ES-I3 (cell line): ENCODE results near the gene VNN1.
"Not testable (repeated sequence)": the region's sequence is repeated elsewhere in the genome, so short reads cannot be mapped to it uniquely, and the experiment has no call there.

Experiments
- H3K36me3 ChIP-seq: 2 replicates; pipeline ENCODE4 v1.6.1; 2013; ENCODE audit warnings: mild to moderate bottlenecking, low read length, control low read depth, moderate library complexity; ENCODE audit not compliant: insufficient read depth
- H3K4me1 ChIP-seq: 2 replicates; pipeline ENCODE4 v1.6.1; 2013; ENCODE audit warnings: mild to moderate bottlenecking, control low read depth, low read length; ENCODE audit not compliant: insufficient read depth
- H3K9ac ChIP-seq: 2 replicates; pipeline ENCODE4 v1.6.1; 2013; ENCODE audit warnings: low read depth, mild to moderate bottlenecking, low read length, moderate library complexity
- H3K9me3 ChIP-seq: 2 replicates; pipeline ENCODE4 v1.6.1; 2013; ENCODE audit warnings: mild to moderate bottlenecking, low read length, moderate library complexity; ENCODE audit not compliant: control insufficient read depth, insufficient read depth

Gene VNN1

DNA sequence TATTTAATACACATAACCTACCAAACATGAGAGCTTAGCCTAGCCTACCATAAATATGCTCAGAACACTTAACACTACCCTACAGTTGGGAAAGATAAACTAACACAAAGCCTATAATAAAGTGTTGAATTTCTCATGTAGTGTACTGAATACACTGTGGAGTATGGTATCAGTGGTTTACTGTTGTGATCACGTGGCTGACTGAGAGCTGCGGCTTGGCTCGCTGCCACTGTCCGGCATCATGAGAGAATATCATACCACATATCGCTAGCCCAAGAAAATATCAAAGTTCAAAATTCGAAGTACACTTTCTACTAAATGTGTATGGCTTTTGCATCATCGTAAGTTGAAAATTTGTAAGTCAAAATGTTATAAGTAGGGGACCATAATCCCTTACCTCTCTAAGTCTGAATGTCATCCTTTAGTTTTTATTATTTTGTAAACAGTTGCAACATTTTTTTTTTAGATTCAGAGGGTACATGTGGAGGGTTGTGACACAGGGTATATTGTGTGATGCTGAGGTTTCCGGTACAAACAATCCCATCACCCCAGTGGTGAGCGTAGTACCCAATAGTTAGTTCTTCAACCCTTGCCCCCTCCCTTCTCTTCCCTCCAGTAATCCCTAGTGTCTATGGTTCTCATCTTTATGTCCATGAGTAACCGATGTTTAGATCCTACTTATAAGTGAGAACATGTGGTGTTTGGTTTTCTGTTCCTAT lies 40.3 kb downstream of the VNN1 start:
- H3K36me3 ChIP-seq, result no peaks in the 10 kb centered on the region
- H3K9ac ChIP-seq, result no peak overlapping the region
- H3K4me1 ChIP-seq, result 0 out of 2 replicates have a peak, but pooled peaks cover 4% of the 10 kb centered on the region
- no peaks in the 10 kb centered on the region for H3K9me3 ChIP-seq

DNA sequence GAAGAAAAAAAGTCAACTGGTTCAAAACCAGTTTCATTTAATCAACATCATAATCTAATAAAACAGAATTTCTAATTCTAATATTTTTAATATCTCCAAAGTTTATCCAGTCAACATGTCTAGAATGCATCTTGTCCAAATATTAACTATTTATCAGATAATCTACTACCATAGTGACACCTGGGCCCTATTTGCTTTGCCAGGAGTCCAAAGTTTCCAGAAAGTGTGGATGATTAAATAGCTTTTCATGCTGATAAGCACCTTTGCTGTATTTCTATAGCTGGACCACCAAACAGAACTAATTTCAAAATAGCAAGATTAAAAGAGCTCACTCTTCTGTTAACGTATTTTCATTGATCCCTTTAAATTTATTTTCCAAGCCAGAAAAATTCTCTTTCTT lies 42.6 kb downstream of the VNN1 start:
- Histone ChIP-seq H3K9me3 (no peaks in the 10 kb centered on the region), H3K9ac (no peak overlapping the region), H3K4me1 (0 out of 2 replicates have a peak, but pooled peaks cover 4% of the 10 kb centered on the region), H3K36me3 (no peaks in the 10 kb centered on the region)

DNA sequence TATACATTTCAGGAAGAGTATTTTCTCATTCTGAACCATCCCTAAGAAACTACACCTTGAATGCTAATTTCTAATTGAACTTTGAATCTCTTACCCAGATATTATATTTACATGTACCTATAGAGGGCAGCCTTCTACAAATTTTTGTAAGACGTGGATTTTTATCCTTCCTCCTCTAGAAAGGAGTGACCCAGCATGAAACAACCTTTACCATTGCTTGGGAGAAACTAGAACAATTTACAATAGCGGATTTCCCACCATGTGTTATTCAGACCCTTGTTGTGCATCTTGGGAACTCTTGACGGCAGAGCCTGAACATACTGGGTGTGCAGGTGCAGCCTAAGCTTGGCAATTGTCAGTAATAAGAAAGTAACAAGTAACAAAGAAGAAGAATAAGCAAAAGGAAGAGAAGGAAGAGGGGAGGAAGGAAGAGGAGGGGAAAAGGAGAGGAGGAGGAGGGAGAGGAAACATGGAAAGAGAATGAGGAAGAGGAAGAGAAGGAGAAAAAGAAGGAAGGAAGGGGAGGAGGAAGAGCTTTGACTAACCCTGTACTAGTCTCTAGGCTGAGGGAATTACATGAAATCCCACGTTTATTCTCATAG lies 44.1 kb downstream of the VNN1 start:
- H3K36me3 ChIP-seq, result no peaks in the 10 kb centered on the region
- 0 out of 2 replicates have a peak, but pooled peaks cover 4% of the 10 kb centered on the region for H3K4me1 ChIP-seq
- H3K9ac ChIP-seq, result no peak overlapping the region
- peaks cover 3% of the 10 kb centered on the region; the same call in 1 of the 2 replicates for H3K9me3 ChIP-seq

DNA sequence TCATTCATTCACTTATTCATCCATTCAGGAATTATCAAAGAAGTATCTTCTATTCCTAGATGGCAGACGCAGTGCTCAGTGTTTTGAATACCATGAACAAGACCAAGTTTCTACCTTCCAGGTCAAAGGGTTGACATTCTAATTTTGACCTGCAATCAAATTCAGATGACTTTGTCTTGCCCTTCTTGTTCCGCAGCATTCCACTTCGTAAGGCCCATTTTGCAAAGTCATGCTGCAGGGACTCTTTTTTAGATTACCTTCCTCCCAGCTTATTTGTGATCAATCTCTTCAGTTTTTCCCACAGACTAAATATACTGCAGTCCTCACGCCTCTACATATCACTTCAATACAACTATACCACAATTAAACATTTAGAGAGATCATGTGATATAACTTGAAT lies 47.7 kb downstream of the VNN1 start:
- Histone ChIP-seq H3K9ac (no peak overlapping the region), H3K36me3 (no peaks in the 10 kb centered on the region), H3K4me1 (0 out of 2 replicates have a peak, but pooled peaks cover 4% of the 10 kb centered on the region), H3K9me3 (peaks cover 5% of the 10 kb centered on the region; the same call in 1 of the 2 replicates)

DNA sequence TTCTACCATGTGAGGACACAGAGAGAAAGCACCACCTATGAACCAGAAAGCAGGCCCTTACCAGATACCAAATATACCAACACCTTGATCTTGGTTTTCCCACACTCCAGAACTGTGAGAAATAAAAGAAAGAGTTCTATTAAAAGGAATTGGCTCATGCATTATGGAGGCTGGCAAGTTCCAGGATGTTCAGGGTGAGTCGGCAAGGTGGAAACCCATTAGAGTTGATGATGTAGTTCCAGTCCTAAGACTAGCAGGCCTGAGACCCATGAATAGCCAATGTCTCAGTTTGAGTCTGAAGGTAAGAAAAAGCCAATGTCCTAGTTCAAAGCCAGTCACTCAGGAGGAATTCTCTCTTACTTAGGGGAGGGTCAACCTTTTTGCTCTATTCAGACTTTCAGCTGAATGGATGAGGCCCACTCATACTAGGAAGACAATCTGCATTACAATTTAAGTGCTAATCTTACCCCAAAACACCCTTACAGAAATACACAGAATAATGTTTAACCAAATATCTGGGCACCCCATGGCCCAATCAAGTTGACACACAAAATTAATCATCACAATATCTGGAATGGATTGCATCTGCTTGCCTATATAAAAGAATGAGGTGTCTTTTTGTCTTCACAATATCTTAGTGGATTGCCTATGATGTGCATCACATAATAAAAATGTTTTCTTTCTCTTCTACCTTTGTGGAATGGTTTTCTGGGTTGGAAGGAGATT lies 49.4 kb downstream of the VNN1 start:
- peaks cover 5% of the 10 kb centered on the region; the same call in 1 of the 2 replicates for H3K9me3 ChIP-seq
- H3K36me3 ChIP-seq, result no peaks in the 10 kb centered on the region
- H3K9ac ChIP-seq, result no peak overlapping the region
- no peaks in the 10 kb centered on the region for H3K4me1 ChIP-seq

DNA sequence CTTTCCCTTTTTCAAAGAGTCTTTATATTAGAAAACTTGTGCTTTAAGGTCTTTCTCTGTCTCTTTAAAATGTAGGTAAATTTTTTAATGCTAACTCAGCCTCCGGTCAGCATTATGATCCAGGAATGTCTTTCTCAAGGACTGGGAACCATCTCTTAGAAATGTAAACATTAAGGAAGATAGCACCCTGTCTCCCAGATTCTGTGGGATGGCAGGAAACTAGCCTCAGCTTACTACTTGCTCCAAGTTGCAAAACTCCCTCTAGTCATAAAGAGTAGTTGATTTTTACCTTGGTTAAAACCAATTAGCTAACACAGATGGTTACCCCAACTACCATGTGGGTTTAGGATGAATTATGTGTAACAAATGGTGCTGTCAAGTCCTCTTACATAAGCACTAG lies 50.2 kb downstream of the VNN1 start:
- Histone ChIP-seq H3K9ac (no peak overlapping the region), H3K36me3 (no peaks in the 10 kb centered on the region), H3K9me3 (peaks cover 5% of the 10 kb centered on the region; the same call in 1 of the 2 replicates)

DNA sequence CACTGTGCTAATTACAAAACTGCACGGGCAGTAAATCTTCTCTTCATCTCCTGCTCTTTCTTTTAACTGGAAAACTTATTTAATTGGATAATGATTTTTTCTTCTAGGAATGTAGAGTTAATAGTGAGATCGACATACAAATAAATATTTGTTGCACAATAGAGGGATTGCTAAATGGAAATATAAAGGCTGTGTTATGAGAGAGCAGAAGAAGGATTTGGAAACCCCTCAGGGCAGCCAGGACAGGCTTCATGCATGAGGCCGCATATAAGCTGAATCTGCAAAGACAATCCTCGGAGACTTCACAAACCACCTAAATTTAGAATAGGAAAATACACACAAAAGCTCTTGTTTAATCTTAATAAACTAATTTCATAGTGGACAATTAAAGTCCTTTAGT lies 51.9 kb downstream of the VNN1 start:
- Histone ChIP-seq H3K36me3 (no peaks in the 10 kb centered on the region), H3K9me3 (peaks cover 5% of the 10 kb centered on the region; the same call in 1 of the 2 replicates), H3K4me1 (no peaks in the 10 kb centered on the region), H3K9ac (no peak overlapping the region)

More for the DNA sequence above, 50.2 kb downstream of the VNN1 start:
- H3K4me1 ChIP-seq, result no peaks in the 10 kb centered on the region

DNA sequence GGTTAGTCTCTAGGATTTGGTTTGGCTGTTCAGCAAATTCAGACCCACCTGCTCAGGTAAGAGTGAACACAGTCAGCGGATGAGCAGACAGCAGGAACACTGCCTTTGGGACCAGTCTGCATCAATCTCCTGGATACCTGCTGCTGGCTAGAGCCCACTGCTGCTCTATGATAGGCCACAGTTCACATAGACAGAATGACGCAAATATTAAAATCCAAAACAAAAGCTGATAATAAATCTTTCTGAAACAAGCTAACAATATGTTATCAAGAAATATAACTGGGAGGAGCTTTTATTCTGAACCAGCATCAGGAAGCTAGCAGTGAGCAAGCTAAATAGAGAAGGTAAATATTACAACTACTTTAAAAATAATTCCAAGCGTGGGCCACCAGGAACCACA lies 54.8 kb downstream of the VNN1 start, which contains the start of gene TAAR1:
Gene TAAR1, minus strand, starts transcription at position 101 of the 400 bp plus-strand sequence. CDS start 13,179 bp downstream, outside the sequence.
- Histone ChIP-seq H3K9me3 (no peaks in the 10 kb centered on the region), H3K9ac (no peak within 1 kb of the TSS), H3K4me1 (no peaks in the 10 kb centered on the region), H3K36me3 (no peaks in the 10 kb centered on the region)

DNA sequence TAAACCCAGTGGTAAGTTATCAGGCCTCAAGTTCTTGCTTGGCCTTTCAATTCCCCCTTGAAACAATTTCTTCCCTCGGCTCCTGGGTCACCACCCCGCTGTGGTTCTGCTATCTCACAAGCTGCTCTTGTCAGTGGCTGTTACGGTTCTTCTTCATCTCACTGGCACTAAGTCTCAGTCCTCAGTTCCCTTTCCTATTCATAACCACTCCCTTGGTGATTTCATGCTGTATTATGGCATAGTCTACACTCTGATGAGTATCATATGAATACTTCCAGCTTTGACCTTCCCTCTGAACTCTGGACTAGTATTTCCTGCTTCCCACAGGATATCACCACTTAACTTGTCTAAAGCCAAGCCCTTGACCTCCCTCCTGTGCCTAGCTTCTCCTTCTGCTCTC lies 62.8 kb downstream of the VNN1 start:
- Histone ChIP-seq H3K4me1 (peaks cover 6% of the 10 kb centered on the region; the same call in 1 of the 2 replicates), H3K36me3 (no peaks in the 10 kb centered on the region), H3K9me3 (no peaks in the 10 kb centered on the region), H3K9ac (no peak overlapping the region)

DNA sequence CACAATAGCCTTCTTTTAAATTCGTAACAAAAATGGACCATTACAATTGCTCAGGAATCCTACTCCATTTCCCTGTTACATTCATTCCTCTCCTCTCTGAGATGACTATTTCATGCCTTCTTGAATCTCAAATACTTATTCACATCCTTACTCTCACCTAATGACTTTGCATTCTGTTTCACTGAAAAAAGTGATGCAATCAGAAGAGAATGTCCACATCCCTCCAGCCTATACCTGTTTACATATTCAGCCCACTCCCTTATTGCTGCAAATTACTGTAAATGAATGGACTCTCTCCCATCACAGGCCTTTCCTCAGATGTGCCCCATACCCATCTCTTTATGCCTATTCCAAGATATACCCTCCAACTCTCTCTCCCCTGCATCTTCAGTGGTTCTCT lies 63.4 kb downstream of the VNN1 start:
- Histone ChIP-seq H3K9me3 (no peaks in the 10 kb centered on the region), H3K4me1 (peaks cover 6% of the 10 kb centered on the region; the same call in 1 of the 2 replicates), H3K9ac (no peak overlapping the region), H3K36me3 (no peaks in the 10 kb centered on the region)

DNA sequence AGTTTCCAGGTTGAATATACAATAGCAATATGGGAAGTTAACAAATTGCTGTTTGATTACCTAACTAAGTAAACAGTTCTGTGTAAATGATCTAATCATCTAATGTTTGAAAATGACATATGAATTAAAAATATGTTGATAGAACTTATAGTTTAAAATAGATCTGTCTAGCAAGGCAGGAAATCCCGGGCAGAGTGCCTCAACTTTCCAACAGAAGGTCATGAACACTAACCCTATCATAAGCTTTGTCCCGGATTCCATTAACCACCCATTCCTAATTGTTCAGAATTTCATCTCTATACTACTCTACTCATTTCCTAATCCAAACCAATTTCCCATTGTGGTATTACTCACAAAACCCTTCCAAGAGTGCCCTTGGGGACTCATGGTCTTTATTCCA lies 65.0 kb downstream of the VNN1 start:
- H3K9ac ChIP-seq, result no peak overlapping the region
- no peaks in the 10 kb centered on the region for H3K36me3 ChIP-seq
- H3K4me1 ChIP-seq, result peaks cover 6% of the 10 kb centered on the region; the same call in 1 of the 2 replicates
- H3K9me3 ChIP-seq, result no peaks in the 10 kb centered on the region

DNA sequence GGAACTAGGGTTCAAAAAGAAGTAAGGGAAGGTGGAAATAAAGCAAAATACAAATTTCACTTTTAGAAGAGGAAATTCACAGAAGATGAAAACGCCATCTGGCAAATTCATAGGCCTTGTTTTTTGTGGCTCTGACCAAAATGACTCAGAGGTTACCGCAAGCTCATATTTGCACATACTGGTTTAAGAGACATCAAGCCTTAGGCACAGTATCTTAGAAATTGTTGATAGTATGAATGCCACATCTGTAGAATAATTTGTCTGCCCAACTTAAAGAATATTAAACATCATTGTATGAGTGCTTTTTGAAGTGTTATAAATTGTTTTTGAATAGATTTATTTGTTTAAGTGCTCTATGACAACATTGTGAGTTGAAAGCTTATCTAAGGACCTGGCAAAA lies 65.5 kb downstream of the VNN1 start:
- Histone ChIP-seq H3K4me1 (peaks cover 6% of the 10 kb centered on the region; the same call in 1 of the 2 replicates), H3K9me3 (no peaks in the 10 kb centered on the region), H3K36me3 (no peaks in the 10 kb centered on the region), H3K9ac (no peak overlapping the region)

DNA sequence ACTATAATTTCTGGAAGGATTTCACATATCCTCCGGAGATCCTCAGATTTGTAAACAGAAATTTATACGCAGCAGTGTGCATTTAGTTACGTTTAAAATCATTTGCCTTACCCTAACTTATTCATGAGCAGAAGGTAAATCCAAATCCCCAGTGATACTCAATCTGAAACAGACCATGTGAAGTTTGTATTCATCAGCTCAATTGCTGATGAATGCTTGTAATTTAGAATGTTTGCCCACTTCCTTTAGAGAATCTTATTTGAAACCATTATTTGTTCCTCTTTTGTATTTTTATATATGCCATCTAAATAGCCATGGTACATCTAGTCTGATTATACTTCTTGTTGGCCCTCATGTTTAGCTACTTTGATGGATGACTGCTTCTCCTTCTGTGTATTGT lies 70.3 kb downstream of the VNN1 start:
- Histone ChIP-seq H3K9me3 (no peaks in the 10 kb centered on the region), H3K9ac (no peak overlapping the region), H3K36me3 (no peaks in the 10 kb centered on the region), H3K4me1 (no peaks in the 10 kb centered on the region)

DNA sequence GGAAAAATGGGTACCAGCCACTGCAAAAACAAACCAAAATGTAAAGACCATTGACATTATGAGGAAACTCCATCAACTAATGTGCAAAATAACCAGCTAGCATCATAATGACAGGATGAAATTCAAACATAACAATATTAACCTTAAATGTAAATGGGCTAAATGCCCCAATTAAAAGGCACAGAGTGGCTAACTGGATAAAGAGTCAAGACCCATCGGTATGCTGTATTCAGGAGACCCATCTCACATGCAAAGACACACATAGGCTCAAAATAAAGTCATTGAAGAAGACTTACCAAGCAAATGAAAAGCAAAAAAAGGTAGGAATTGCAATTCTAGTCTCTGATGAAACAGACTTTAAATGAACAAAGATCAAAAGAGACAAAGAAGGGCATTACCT lies 76.7 kb downstream of the VNN1 start:
- not testable (repeated sequence) for H3K4me1 ChIP-seq, H3K9me3 ChIP-seq, H3K36me3 ChIP-seq, H3K9ac ChIP-seq
